Dermis microvascular lymphatic vessel endothelial cell (primary cell): ENCODE measurements around the gene CCDC57. TPM values are rescaled to one million over a fixed set of nuclear protein-coding genes. Genes with fewer than 3 reads are reported as not detected.

ENCODE experiments used
- DNase-seq, 2 donors: peaks; one replicate each; pipeline versions ENCODE4 v3.0.0 to v3.0.0-alpha.2; 2010; ENCODE audit warnings: low read depth in 2 of 2
- total RNA-seq: library from RNA; depleted of rRNA; stranded (reverse); fragments of >200 nt; gene quantifications from 2 replicates; pipeline ENCODE4 v1.2.1, GENCODE V29; 2014

Gene CCDC57
- total RNA-seq, 1 donor from 2014 or later, result 2.8 TPM

DNA sequence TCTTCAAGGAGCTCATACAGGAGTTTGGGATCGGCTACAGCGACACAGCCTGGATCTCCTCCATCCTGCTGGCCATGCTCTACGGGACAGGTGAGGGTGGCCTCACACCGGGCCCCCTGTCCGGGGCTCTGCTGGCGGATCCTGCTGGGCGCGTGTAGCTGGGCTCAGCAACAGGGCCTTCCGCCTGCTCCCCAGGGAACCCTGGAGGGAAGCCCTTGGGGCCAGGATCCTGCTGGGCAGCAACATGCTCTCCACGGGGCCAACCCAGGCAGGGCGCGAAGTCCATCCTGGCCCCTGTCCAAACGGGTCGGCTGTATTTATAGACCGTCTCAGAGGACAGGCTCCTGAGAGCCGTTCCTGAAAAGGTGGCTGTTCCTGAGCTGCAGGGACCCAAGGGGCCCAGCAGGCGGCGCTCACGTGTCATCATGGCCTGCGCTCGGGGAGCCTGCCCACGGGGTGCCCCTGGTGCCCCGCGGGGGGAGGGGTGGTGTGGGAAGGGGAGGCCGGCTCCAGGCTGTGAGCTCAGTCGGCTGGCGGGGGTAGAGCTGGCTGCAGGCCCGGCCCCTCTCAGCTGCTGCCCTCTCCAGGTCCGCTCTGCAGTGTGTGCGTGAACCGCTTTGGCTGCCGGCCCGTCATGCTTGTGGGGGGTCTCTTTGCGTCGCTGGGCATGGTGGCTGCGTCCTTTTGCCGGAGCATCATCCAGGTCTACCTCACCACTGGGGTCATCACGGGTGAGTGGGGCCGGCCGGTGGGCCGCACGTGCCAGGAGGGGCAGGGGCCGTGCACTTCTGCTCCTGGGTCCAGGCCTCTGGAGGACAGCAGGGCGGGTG is 23.7 kb upstream of the CCDC57 start:
- DNase-seq, result peak in 1 of 2 donors; percentile 58

DNA sequence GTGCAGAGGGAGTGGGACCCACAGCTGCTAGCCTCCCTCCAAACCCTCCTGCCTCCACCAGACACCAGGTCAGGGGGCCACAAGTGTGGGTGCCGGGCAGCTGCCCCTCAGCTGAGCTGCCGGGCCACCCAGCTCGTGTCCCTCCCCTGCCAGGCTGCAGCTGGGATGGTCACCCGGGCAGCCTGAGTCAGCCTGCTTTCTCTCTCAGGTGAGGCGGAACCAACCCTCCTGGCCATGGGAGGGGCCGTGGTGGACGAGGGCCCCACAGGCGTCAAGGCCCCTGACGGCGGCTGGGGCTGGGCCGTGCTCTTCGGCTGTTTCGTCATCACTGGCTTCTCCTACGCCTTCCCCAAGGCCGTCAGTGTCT is 23.1 kb upstream of the CCDC57 start:
- DNase-seq, result no peak

DNA sequence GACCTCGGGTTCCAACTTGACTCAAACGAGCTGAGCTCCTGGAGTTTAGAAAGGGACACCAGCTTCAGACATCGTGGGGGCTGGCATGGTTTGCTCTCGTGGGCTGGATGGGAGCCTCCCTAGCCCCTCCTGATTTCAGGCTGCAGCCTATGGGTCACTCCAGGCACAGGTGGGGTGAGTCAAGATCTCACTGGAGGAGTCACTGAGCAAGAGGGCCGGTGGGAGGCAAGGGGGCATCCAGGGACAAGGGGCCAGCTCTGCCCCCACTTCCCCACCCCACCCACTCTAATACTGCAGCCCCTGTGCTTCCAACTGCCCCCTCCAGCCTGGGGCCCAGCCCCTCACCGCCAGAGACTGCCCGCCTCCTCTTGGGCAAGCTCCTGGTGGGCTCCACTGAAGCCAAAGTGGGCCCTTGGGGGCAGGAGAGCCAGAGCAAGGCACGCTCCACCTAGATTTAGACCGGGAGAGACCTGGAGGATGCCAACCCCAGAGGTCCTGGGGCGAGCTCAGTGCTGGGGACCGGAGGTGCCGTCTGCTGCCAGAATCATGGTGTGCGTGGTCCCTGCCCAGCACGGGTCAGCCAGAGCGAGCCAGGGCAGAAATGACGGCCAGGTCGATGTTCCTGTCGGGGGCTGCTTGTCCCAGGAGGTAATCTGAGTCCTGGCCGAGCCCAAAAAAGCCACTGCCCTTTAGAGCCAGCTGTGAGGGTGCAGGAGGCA is 22.6 kb upstream of the CCDC57 start:
- no peak for DNase-seq

DNA sequence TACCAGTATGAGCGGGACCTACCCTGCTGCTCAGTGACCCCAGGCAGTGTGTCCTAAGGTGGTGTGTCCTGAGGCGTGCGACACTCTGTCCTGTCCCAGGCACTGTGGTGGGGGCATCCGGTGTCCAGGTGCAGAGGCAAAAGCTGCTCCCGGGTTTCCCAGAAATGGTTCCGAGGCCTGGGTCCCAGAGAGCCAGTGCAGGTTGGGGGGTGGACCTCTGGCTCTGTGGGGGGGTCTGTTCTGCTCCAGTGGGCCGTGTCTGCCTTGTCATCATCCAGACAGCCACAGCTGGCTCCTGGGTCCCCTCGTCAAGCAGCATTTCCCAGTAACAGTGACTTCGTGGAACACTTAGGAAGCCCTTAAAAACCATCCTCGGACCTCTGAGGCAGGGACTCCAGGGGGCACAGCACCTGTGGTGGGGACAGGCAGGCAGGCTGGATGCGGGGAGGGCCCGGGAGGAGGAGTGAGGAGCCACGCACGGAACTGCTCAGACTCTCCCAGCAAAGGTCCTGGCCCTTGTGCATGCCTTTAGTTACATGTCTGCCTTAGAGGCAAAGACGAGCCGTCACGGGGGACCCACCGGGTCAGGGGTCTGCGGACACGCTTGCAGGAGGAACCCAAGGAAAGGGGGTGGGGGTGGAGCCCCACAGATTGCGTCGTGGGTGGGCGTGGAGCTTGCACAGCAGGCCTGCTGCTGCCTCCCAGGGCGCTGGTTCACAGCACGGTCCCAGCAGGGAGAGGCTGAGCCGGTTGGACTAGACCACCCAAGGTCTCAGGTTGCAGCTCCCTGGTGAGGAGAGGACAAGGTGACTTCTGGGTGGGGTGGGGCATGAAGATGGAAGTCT is 21.8 kb upstream of the CCDC57 start:
- DNase-seq, result no peak

DNA sequence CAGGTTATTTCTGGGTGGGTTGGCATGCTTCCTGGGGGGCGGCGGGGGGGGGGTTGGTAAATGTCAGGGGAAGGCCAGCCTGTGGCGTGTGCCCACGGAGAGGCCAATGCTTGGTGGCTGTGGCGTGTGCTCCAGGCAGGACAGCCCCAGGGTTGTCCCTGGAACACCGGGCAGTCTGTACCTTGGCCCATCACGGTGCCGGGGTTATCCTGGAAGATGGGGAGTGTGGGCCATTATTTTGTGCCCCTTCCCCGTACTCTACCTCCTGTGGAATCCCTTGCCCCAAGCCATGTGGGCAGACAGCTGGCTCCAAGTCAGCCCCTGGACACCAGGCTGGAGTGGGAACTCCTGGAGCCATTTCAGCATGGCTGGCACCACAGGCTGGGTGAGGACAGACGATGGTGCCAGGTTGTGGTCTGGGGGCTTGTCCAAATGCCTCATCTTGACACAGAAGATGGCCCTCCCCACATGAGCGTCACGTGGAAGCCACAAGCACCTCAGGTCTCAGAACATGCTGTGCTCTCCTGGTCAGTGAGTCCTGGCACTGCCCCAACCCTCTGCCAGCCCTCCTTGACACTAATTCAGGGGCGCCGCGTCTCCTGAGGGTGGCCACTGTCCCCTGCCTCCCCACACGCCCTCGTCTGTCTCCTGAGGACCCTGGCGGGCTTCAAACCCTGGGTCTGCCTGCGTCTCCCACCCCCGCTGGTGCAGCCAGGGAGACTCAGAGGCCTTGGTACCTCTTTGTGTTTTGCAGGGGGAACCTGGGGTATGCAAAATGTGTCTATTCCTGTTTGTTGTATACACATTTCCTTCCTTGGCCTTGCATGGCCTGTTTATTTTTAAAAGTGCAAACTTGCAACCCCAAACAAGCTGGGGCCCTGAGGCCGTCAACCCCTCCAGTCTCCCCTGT is 20.5 kb upstream of the CCDC57 start:
- DNase-seq, result no peak

DNA sequence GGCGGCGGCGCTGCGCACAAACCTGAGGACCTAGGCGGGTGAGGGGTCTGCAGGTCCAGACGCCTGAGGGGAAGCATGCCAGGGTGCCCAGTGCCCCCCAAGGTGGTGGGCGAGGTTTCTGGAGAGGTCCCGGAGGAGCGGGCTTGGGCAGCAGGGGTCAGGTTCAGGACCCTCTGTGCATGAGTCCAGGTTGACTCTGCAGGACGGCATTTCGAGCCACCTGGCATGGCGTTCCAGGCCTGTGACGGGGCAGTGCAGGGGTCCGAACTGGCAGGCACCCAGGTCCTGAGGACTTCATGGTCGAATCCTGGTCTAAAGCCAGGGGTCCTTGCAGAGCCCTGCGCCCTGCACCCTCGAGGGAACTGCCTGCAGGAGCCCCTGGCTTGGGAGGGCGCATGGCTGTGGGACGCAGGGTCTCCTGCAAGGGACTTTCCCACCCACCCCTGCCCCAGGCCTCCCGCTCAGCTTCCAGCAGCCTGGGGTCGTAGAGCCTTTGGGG is 19.7 kb upstream of the CCDC57 start:
- DNase-seq, result no peak

DNA sequence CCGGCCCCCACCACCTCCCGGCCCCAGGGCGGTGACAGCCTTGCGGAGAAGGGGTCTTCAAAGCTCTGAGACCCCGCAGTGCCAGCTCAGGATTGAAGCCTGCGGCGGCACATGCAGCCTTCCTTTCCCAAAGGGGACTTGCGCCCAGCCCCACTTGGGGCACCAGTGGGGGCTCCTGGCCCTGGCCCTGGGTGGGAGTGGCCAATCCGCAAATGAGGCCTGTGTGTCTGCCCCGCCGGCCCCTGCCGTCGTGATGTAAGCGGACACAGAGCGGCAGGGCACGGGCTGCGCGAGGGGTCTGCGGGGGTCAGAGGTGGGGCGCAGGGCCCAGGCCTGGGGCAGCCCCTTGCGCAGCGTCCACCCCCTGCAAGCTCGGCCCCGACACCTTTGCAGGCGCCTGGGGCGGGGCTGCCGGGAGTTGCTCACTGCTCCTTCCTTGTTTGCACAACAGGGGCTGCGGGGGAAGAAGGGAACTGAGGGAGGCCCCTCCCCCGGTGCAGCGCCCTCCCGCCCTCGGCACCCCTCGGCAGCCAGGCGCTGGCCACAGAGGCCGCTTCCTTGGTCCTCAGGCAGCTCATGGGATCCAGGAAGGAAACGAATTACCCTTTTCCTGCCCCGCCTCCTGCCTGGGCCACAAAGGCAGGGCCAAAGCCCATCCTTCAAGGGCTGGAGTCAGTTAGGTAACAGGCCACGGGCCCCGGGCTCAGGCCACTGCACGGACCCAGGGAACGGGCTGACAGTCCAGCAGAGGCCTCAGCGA is 19.1 kb upstream of the CCDC57 start:
- DNase-seq, result no peak

DNA sequence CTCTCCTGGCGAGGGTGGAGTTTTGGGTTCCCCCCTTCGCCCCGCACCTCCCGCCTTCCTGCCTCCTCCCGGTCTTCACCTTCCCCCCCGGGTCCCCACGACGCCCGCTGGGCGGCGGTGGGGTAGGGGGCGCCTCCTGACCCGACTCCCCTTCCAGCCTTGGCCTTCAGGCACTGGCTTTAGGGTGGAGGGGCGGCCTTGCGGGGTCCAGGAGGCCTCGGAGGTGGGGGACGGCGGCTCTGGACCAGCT is 18.6 kb upstream of the CCDC57 start:
- no peak for DNase-seq

DNA sequence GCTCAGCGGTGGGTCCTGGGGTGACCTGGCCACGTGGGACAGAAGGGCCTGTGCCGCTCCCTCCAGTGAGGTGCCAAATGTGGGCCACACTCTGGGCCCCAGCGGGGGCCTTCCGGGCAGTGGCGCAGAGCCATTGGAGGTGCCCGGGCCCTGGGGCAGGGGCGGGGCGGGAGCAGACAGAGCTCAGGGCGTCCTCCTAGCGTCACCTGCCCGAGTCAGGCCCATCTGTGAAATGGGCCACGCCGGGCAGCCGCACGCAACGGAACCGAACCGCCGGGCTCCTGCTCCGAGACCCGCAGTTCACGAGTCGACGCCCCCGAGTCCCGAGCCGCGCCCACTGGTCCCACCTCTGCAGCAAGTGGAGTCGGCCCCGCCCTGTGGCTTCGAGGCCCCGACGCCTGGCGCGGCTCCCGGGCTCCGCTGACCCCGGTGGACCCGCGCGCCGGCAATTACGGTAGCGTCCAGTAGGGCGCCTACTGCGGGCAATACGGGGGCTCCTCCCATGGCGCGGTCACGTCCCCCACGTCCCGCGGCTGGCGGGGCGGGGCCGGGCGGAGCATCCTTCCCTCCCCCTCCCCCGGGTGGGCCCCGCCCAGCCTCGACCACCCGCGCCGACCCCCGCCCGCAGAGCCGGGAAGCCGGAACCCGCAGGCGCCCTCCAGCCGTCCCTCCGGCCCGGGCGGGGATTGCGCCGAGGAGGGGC is 18.1 kb upstream of the CCDC57 start:
- DNase-seq, result peak in 1 of 2 donors; percentile 80

DNA sequence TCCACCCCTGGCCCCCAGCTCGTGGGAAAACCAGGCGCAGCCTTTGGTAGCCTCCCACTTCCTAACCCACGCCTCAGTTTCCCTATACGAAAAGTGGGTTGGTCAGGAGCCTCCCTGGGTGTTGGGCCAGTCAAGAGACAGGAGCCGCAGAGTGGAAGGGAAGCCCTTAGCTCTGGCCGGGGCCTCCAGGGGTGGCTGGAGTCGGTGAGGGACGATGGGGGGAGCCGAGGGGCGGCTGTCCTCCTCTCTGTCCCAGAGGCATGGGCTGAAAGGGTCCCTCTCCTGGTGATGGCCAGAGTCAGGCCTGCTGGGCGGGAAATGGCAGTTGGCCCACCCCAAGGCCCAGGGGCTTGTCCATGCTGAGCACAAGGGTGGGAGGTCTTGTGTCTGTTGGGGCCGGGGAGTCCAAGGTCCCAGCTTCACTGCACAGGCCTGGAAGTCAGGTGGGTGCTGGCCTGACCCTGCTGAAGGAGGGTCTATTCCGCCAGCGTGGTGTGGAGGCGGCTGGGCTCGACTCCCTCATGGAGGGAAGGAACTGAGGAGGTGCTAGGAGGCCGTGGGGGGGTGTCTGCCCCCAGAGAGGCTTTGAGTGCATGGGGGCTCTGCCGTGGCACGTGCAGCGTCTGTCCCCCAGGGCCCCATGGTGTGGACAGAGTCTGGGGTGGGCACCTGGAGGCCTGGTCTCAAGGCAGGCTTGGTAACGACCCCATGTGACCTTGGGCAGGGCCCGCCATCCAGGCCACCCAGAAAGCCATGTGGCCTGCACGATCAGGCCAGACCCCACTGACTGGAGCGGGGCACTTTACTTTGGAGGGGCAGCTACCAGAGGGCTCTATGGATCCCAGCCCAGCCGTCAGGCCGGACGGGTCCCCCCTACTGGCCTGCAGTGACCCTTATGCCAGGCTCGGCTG is 17.3 kb upstream of the CCDC57 start:
- DNase-seq, result no peak

DNA sequence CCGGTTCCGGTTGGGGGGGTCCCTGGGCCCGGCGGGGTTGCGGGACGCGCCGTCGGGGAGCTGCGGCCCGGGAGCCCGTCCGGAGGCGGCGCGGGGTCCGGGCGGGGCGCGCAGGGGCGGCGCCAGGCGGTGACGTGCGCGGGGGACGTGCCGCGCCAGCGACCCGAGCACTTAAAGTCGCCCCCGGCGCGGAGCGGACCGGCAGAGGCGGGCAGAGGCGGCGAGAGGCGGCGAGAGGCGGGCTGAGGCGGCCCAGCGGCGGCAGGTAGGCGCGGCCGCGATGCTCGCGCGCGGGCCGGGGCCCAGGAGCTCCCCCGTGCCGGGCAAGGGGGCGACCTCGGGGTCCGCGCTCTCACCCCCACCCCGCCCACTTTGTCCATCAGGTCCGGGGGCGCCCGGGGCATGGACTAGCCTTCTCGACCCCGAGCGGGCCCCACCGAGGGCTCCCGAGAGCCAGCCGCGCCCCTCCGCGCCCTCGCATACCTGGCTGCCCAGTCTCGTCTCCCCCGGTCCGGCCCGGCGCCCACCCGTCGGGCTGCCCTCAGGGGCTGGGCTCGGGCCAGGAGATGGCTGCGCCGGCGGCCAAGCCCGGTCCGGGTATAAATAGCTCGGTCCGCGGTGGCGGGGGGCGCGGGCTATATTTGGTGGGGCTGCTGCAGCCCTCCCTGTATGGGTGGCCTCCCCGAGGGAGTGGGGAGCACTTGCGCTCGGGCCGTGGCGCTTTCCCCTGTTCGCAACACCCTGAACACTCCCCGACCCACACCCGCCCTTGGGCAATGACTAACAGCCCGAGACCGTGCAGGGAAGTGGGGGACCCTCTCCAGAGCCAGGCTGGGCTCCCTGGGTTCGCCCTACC is 16.4 kb upstream of the CCDC57 start, which contains the start of gene SLC16A3:
SLC16A3 (plus strand) TSS at position 201 of the 856 bp plus-strand sequence. CDS start 6,967 bp downstream, outside the sequence.
- peak in 1 of 2 donors; percentile 78 for DNase-seq

DNA sequence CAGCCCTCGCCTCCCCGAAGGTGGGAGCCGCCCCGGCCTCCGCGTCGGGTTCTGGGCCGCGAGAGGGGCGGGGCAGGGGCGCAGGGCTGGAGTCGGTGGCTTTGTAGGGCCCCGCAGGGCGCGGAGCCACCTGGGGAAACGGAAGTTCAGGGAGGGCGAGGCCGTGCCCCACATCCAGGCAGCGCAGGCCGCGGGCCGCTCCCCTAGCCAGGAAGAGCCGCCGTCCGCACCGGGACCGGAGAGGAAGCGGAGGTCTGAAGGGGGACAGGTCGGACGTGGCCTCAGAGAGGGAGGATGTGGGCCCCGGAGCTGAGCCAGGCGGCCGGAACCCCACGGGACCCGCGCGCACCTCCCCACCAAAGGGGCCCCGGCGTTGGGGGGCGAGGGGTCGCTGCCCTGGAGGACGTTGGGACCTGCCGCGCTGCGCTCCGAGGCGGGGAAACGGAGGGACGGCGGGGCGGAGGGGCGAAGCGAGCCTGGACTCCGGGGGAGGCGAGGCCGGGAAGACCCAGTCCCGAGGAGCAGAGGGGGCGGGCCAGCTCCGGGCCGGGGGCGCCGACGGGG is 15.7 kb upstream of the CCDC57 start:
- no peak for DNase-seq

DNA sequence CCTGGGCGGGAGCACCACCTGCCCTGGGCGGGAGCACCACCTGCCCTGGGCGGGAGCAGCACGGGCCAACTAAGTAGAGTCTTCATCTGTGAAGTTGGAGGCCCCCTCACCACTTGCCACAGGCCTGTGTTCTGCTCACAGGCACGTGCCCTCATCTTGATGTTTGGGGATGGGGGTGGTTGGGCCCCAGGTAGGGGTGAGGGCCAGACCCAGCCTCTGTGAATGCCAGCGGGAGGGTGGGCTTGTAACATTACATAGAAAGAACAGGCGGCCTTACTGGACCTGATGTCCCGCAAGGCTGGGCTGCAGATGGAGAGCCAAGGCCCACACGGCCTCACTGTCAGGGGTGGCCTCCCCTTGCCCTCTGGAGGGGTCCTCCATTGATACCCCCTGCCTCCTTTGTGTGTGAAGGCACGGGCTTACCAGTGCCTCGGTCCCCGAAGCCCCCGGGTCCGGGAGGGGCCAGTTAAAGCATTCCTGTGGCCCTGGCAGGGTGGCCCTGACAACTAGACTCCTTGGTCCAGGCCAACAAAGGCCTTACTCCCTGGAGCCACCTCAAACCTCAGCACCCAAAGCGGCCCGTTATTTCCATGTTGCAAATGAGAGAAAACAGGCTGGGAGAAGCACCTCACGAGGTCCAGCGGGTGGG is 15.1 kb upstream of the CCDC57 start:
- DNase-seq, result no peak

DNA sequence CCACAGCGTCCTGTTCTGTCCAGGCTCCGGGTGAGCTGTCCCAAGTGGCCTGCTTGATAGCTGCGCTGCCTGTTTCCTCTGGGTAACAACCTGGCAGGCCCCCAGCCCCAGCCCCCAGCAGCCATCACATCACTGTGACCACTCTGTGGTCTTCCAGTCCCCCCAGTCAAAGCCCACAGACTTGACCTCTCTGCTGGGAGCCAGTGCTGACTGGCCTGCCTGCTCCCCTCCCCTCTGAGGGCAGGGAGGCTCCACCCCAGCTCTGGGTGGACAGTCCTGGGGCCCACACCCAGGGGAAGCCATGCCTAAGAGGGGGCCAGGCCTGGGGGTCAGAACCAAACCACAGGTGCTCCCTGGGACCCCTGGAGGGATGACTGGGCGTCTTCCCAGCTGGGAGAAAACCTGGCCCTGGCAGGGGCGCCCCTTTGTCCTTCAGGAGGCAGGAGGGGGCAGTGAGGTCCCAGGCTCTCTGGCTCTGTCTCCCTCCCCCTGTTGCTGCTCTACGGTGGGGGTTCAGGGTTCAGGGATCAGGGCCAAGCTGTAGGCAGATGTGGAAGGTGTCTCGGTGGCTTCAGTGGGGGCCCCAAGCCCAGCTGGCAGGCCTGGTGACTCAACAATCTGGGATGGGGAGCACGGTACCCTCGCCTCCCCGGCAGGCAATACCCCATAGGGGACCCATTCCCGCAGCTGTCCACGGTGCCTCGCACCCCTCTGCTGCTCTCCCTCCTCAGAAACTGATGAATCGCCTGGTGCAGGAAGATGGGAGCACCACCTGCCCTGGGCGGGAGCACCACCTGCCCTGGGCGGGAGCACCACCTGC is 14.4 kb upstream of the CCDC57 start:
- no peak for DNase-seq

DNA sequence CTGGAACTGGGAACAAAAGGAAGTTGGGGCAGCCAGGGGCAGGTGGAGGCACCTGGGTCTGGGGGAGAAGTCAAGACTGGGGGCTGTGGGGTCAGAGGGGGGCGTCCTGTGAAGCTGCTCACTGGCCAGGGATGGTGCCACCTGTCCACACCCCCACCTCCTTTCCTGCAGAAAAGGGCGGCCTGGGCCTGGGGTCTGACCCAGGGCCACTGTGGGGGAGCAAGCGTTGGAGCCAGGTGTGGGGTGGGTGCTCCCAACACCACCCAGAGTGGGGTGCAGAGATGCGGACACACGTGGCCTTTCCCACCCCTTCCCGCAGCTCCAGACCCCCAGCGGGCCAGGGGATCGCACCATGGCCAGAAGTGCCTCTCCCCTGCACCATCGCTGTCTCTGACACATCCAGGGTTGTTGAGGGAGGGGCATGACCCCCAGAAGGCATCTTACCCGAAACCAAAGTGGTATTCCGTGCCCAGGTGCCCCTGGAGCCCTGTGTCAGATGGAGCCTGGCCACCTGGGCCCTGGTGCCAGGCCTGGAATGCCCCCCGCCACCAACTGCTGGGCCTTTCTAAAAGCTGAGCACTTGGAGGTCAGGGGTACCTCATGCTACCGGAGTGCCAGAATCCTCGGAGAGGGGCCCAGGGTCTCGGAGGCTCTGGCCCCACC is 13.6 kb upstream of the CCDC57 start:
- no peak for DNase-seq
